Measurements from ENCODE around the gene GRIK4.

The GRIK4 gene

GRCh38 chr11:120647681-120648080 lies 136.1 kb downstream of the GRIK4 start:
- WGBS, 2 experiments, result 80 to 82% methylated on average over 12 of the region's 12 CpGs
- H3K4me3 ChIP-seq (ENCODE audit: insufficient read depth, low read depth, low read length), result no peak overlapping the region
- peaks cover 100% of the 10 kb centered on the region for H3K27me3 ChIP-seq (ENCODE audit: control insufficient read depth, insufficient read depth, low read length, poor library complexity, severe bottlenecking)

GRCh38 chr11:120648771-120649170 lies 137.2 kb downstream of the GRIK4 start:
- Histone ChIP-seq H3K4me1 (ENCODE audit: control insufficient read depth, insufficient read depth, low read length) (no peaks in the 10 kb centered on the region), H3K9me3 (ENCODE audit: control insufficient read depth, low read length) (no peaks in the 10 kb centered on the region), H3K27me3 (ENCODE audit: control insufficient read depth, insufficient read depth, low read length, poor library complexity, severe bottlenecking) (peaks cover 96% of the 10 kb centered on the region), H3K27ac (ENCODE audit: insufficient read depth, low read depth, low read length, poor library complexity, severe bottlenecking) (no peak overlapping the region), H3K4me3 (ENCODE audit: insufficient read depth, low read depth, low read length) (no peak overlapping the region), H3K36me3 (ENCODE audit: control insufficient read depth, insufficient read depth, low read length) (no peaks in the 10 kb centered on the region)
- 84 to 86% methylated on average over 6 of the region's 6 CpGs for WGBS, 2 experiments

More at GRCh38 chr11:120647681-120648080, 136.1 kb downstream of the GRIK4 start:
- H3K9me3 ChIP-seq (ENCODE audit: control insufficient read depth, low read length), result no peaks in the 10 kb centered on the region
- H3K27ac ChIP-seq (ENCODE audit: insufficient read depth, low read depth, low read length, poor library complexity, severe bottlenecking), result no peak overlapping the region
- H3K4me1 ChIP-seq (ENCODE audit: control insufficient read depth, insufficient read depth, low read length), result no peaks in the 10 kb centered on the region
- no peaks in the 10 kb centered on the region for H3K36me3 ChIP-seq (ENCODE audit: control insufficient read depth, insufficient read depth, low read length)

DNA sequence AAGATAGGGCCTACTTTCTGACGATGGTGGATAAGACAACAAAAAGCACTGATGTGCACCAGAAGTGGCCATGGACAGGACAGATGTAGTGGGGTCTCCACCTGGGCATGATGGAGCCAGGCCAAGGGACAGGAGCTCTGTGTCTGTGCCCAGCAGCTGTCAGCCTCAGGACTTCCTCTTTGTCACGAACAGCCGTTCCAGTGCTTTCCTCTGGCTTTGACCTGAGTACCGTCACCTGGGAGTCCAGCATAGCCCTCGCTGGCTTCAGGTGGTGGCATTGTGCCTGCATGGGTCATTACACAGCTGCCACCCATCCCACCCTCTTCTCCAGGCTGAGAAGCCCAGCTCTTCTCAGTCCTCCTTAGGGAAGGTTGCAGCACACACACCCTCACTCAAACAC lies 137.8 kb downstream of the GRIK4 start:
- no peaks in the 10 kb centered on the region for H3K4me1 ChIP-seq (ENCODE audit: control insufficient read depth, insufficient read depth, low read length)
- H3K36me3 ChIP-seq (ENCODE audit: control insufficient read depth, insufficient read depth, low read length), result no peaks in the 10 kb centered on the region
- no peak overlapping the region for H3K4me3 ChIP-seq (ENCODE audit: insufficient read depth, low read depth, low read length)
- peaks cover 90% of the 10 kb centered on the region for H3K27me3 ChIP-seq (ENCODE audit: control insufficient read depth, insufficient read depth, low read length, poor library complexity, severe bottlenecking)
- 71 to 75% methylated on average over 5 of the region's 5 CpGs for WGBS, 2 experiments
- no peak overlapping the region for H3K27ac ChIP-seq (ENCODE audit: insufficient read depth, low read depth, low read length, poor library complexity, severe bottlenecking)
- no peaks in the 10 kb centered on the region for H3K9me3 ChIP-seq (ENCODE audit: control insufficient read depth, low read length)

DNA sequence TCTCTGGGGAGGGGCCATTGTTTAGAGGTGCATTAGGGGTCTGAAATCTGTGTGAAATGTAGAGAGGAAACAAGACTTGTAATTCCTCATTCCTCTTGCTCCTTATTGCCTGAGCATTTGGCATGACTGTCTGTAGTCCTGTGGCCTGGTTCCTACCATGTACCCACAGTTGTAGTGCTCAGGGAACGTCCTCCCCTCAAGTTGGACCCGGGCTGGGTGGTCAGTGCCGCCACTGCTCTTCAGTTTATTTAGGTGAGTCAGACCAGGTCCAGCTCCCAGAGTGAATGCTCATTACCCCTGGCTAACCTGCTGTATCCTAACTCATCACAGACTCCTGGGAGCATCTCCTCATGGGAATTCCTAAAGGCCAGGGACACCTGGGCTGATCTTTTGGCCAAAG lies 139.8 kb downstream of the GRIK4 start:
- no peaks in the 10 kb centered on the region for H3K36me3 ChIP-seq (ENCODE audit: control insufficient read depth, insufficient read depth, low read length)
- 82 to 85% methylated on average over 3 of the region's 3 CpGs for WGBS, 2 experiments
- no peaks in the 10 kb centered on the region for H3K4me1 ChIP-seq (ENCODE audit: control insufficient read depth, insufficient read depth, low read length)
- no peaks in the 10 kb centered on the region for H3K9me3 ChIP-seq (ENCODE audit: control insufficient read depth, low read length)
- no peak overlapping the region for H3K27ac ChIP-seq (ENCODE audit: insufficient read depth, low read depth, low read length, poor library complexity, severe bottlenecking)
- H3K4me3 ChIP-seq (ENCODE audit: insufficient read depth, low read depth, low read length), result no peak overlapping the region
- H3K27me3 ChIP-seq (ENCODE audit: control insufficient read depth, insufficient read depth, low read length, poor library complexity, severe bottlenecking), result peaks cover 76% of the 10 kb centered on the region

DNA sequence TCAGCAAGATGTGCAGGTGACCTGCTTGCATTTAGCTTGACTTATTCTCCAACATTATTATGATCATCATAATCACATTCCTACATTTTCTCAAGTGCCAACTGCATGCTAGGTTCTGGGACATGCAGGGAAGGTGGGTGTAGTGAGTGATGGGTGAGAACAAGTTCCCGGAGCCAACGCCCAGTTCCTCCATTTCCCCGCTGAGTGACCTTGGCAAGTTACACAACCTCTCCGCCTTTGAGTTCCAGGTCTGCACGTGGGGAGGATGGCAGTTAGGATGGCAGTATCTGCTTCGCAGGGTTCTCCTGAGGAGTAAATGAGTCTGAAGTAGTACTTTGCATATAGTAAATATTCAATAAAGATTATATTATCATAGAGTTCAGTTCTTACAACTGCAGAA lies 140.3 kb downstream of the GRIK4 start:
- peaks cover 72% of the 10 kb centered on the region for H3K27me3 ChIP-seq (ENCODE audit: control insufficient read depth, insufficient read depth, low read length, poor library complexity, severe bottlenecking)
- H3K4me3 ChIP-seq (ENCODE audit: insufficient read depth, low read depth, low read length), result no peak overlapping the region
- H3K9me3 ChIP-seq (ENCODE audit: control insufficient read depth, low read length), result no peaks in the 10 kb centered on the region
- 81 to 84% methylated on average over 5 of the region's 6 CpGs for WGBS, 2 experiments
- no peak overlapping the region for H3K27ac ChIP-seq (ENCODE audit: insufficient read depth, low read depth, low read length, poor library complexity, severe bottlenecking)
- no peaks in the 10 kb centered on the region for H3K4me1 ChIP-seq (ENCODE audit: control insufficient read depth, insufficient read depth, low read length)
- H3K36me3 ChIP-seq (ENCODE audit: control insufficient read depth, insufficient read depth, low read length), result no peaks in the 10 kb centered on the region

- H3K9me3 ChIP-seq (ENCODE audit: control insufficient read depth, low read length), result no peaks in the 10 kb centered on the region
- H3K4me3 ChIP-seq (ENCODE audit: insufficient read depth, low read depth, low read length), result no peak overlapping the region
- H3K27me3 ChIP-seq (ENCODE audit: control insufficient read depth, insufficient read depth, low read length, poor library complexity, severe bottlenecking), result peaks cover 65% of the 10 kb centered on the region
- H3K4me1 ChIP-seq (ENCODE audit: control insufficient read depth, insufficient read depth, low read length), result no peaks in the 10 kb centered on the region
- H3K36me3 ChIP-seq (ENCODE audit: control insufficient read depth, insufficient read depth, low read length), result no peaks in the 10 kb centered on the region
- WGBS, 2 experiments, result 76 to 94% methylated on average over 3 of the region's 3 CpGs
- no peak overlapping the region for H3K27ac ChIP-seq (ENCODE audit: insufficient read depth, low read depth, low read length, poor library complexity, severe bottlenecking)
Observed at GRCh38 chr11:120652705-120653335, 141.3 kb downstream of the GRIK4 start.

GRCh38 chr11:120655589-120655988 lies 144.0 kb downstream of the GRIK4 start:
- peaks cover 37% of the 10 kb centered on the region for H3K27me3 ChIP-seq (ENCODE audit: control insufficient read depth, insufficient read depth, low read length, poor library complexity, severe bottlenecking)
- H3K36me3 ChIP-seq (ENCODE audit: control insufficient read depth, insufficient read depth, low read length), result no peaks in the 10 kb centered on the region
- no peaks in the 10 kb centered on the region for H3K4me1 ChIP-seq (ENCODE audit: control insufficient read depth, insufficient read depth, low read length)
- WGBS, 2 experiments, result 93 to 95% methylated on average over 5 of the region's 5 CpGs
- no peaks in the 10 kb centered on the region for H3K9me3 ChIP-seq (ENCODE audit: control insufficient read depth, low read length)
- no peak overlapping the region for H3K27ac ChIP-seq (ENCODE audit: insufficient read depth, low read depth, low read length, poor library complexity, severe bottlenecking)
- H3K4me3 ChIP-seq (ENCODE audit: insufficient read depth, low read depth, low read length), result no peak overlapping the region

GRCh38 chr11:120657306-120658070 lies 145.9 kb downstream of the GRIK4 start:
- WGBS, 2 experiments, result 88 to 97% methylated on average over 6 of the region's 6 CpGs
- H3K9me3 ChIP-seq (ENCODE audit: control insufficient read depth, low read length), result no peaks in the 10 kb centered on the region
- H3K4me3 ChIP-seq (ENCODE audit: insufficient read depth, low read depth, low read length), result no peak overlapping the region
- H3K27ac ChIP-seq (ENCODE audit: insufficient read depth, low read depth, low read length, poor library complexity, severe bottlenecking), result no peak overlapping the region
- no peaks in the 10 kb centered on the region for H3K4me1 ChIP-seq (ENCODE audit: control insufficient read depth, insufficient read depth, low read length)
- peaks cover 22% of the 10 kb centered on the region for H3K27me3 ChIP-seq (ENCODE audit: control insufficient read depth, insufficient read depth, low read length, poor library complexity, severe bottlenecking)
- H3K36me3 ChIP-seq (ENCODE audit: control insufficient read depth, insufficient read depth, low read length), result no peaks in the 10 kb centered on the region

DNA sequence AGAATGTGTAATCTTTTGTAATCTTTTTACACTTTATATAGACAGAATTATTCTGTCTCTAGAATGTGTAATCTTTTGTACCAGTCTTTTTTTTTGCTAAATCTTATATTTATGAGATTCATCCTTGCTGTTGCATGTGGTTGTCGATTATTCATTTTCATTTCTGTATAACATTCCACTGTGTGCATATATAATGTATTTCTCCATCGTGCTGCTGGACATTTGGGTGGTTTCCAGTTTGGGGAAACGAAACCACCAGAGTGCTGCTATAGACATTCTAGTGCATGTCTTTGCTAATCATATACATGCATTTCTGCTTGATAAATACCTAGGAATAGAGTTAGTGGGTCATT lies 146.5 kb downstream of the GRIK4 start:
- Histone ChIP-seq H3K27ac (ENCODE audit: insufficient read depth, low read depth, low read length, poor library complexity, severe bottlenecking) (no peak overlapping the region), H3K36me3 (ENCODE audit: control insufficient read depth, insufficient read depth, low read length) (no peaks in the 10 kb centered on the region), H3K4me3 (ENCODE audit: insufficient read depth, low read depth, low read length) (no peak overlapping the region), H3K9me3 (ENCODE audit: control insufficient read depth, low read length) (no peaks in the 10 kb centered on the region), H3K27me3 (ENCODE audit: control insufficient read depth, insufficient read depth, low read length, poor library complexity, severe bottlenecking) (peaks cover 16% of the 10 kb centered on the region), H3K4me1 (ENCODE audit: control insufficient read depth, insufficient read depth, low read length) (no peaks in the 10 kb centered on the region)
- 93 to 100% methylated on average over 1 to 3 of the region's 3 CpGs for WGBS, 2 experiments

- H3K27ac ChIP-seq (ENCODE audit: insufficient read depth, low read depth, low read length, poor library complexity, severe bottlenecking), result no peak overlapping the region
- H3K36me3 ChIP-seq (ENCODE audit: control insufficient read depth, insufficient read depth, low read length), result no peaks in the 10 kb centered on the region
- WGBS, 2 experiments, result 79 to 80% methylated on average over 6 of the region's 6 CpGs
- no peaks in the 10 kb centered on the region for H3K9me3 ChIP-seq (ENCODE audit: control insufficient read depth, low read length)
- H3K27me3 ChIP-seq (ENCODE audit: control insufficient read depth, insufficient read depth, low read length, poor library complexity, severe bottlenecking), result peaks cover 13% of the 10 kb centered on the region
- H3K4me1 ChIP-seq (ENCODE audit: control insufficient read depth, insufficient read depth, low read length), result no peaks in the 10 kb centered on the region
- H3K4me3 ChIP-seq (ENCODE audit: insufficient read depth, low read depth, low read length), result no peak overlapping the region
Observed at GRCh38 chr11:120659076-120659475, 147.5 kb downstream of the GRIK4 start.
